ENCODE results near the gene NTRK3. TPM values are rescaled to one million over a fixed set of nuclear protein-coding genes. Genes with fewer than 3 reads are reported as not detected.

Gene NTRK3
- total and polyA plus RNA-seq, 2 of the 8 experiments (the other 6 are each of a cell fraction or from before 2014, with no cell fraction given): 4.5 to 6.8 TPM

DNA sequence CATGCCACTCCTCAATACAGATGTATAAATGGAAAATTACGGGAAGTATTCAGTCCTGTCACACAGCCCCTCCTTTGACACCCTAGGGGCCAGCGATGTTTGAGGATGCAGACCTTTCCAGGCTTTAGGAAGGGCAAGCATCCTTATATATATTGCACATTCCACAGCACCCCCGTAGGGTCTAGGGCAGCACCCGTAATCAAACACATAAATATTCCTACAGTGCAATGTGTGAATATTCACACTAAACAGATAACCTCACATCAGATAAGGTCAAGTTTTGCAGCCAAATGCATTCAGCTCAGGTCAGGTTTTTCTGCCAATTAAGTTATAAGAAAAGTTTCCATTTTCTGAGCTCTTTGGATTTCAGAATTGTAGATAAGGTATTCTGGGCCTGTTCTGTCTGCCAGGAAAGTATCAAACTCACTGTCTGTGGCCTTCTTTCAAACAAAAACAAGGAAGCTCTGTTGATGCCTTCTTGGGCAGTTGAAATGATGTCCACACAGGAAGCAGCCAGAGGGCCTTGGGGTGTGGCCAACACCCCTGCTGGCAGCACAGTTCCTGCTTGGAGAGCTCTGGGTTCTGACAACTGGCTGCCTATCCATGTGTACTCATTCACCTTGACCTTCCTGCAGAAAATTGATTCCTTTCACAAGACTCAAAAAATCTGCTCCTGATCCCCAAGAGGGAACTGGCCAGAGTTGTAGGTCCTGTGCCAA lies 427.0 kb downstream of the NTRK3 start:
- Histone ChIP-seq H3K9me3 (ENCODE audit: insufficient read depth in 2 of 2, low read depth in 1 of 2, low read length in 1 of 2) (no peaks in the 10 kb centered on the region), H2BK12ac (ENCODE audit: low read depth, low read length) (no peak overlapping the region), H3K27me3 (replicated peaks in 1 of 4; ENCODE audit: control insufficient read depth in 3 of 4, extremely low read depth in 1 of 4, insufficient read depth in 3 of 4, low read length in 3 of 4) (no peaks in the 10 kb centered on the region; a peak in 1 of 7 replicates), H4K5ac (ENCODE audit: insufficient read length, low read depth, low read length) (no peak overlapping the region), H3K4me3 (ENCODE audit: extremely low read depth in 1 of 4, insufficient read depth in 2 of 4, low read depth in 3 of 4, low read length in 4 of 4) (no peak overlapping the region), H3K79me2 (ENCODE audit: control insufficient read depth in 1 of 2, insufficient read depth in 2 of 2, low read length in 2 of 2) (no peaks in the 10 kb centered on the region), H3K27ac (ENCODE audit: low read depth, low read length) (no peak overlapping the region), H3K4me1 (replicated peaks in 1 of 4; ENCODE audit: control insufficient read depth in 3 of 4, insufficient read depth in 4 of 4, low read length in 3 of 4) (peaks cover 0 to 3% (median under 1%) of the 10 kb centered on the region in 4 experiments; a peak in 3 of 7 replicates), H3K4ac (replicated peaks; ENCODE audit: insufficient read length, low read depth, low read length) (no peak overlapping the region), H4K8ac (ENCODE audit: extremely low read depth, insufficient read depth, low read length) (no peak overlapping the region), H4K91ac (replicated peaks; ENCODE audit: insufficient read length, low read length) (no peak overlapping the region), H3K23ac (ENCODE audit: insufficient read length) (no peak overlapping the region), H2AFZ (ENCODE audit: low read length) (no peak overlapping the region), H3K23me2 (ENCODE audit: low read depth, low read length) (no peaks in the 10 kb centered on the region), H2BK5ac (ENCODE audit: low read depth, low read length) (no peak overlapping the region), H3K14ac (ENCODE audit: insufficient read length) (no peak overlapping the region), H3K18ac (ENCODE audit: extremely low read depth, low read length) (no peak overlapping the region), H2BK20ac (ENCODE audit: low read length) (no peak overlapping the region), H2AK5ac (ENCODE audit: low read depth, low read length) (no peak overlapping the region), H3K36me3 (ENCODE audit: control insufficient read depth in 2 of 4, insufficient read depth in 4 of 4, low read length in 3 of 4) (no peaks in the 10 kb centered on the region), H3K4me2 (ENCODE audit: insufficient read depth in 1 of 2, low read depth in 2 of 2, low read length in 2 of 2) (no peak overlapping the region), H3K56ac (replicated peaks; ENCODE audit: insufficient read length, low read depth, low read length) (no peak overlapping the region), H2BK120ac (replicated peaks; ENCODE audit: low read depth, low read length) (no peak overlapping the region), H3K79me1 (ENCODE audit: low read depth, low read length) (no peaks in the 10 kb centered on the region), H3K9ac (replicated peaks in 1 of 4; ENCODE audit: extremely low read depth in 1 of 4, low read depth in 3 of 4, low read length in 3 of 4) (no peak overlapping the region), H4K20me1 (replicated peaks in 1 of 2; ENCODE audit: control insufficient read depth in 1 of 2, insufficient read depth in 2 of 2, low read length in 2 of 2) (no peaks in the 10 kb centered on the region), H2BK15ac (ENCODE audit: low read length) (no peak overlapping the region)
- DNase-seq (ENCODE audit: low read depth in 1 of 2, low spot score in 2 of 2) (no peak), FAIRE-seq (no peak)
- ChIA-PET CTCF (ENCODE audit: partially characterized antibody) (no interaction called here), POLR2A (ENCODE audit: partially characterized antibody) (no interaction called here)
- 89% methylated on average over 4 of the region's 4 CpGs; no CpG with 5 or more reads in 1 of the 2 experiments for WGBS, 2 experiments (ENCODE audit: extremely low coverage in 1 of 2, insufficient coverage in 1 of 2, insufficient read length in 1 of 2, insufficient replicate concordance in 2 of 2, low coverage in 1 of 2, low lambda C conversion rate in 2 of 2, missing lambda C conversion rate in 1 of 2)
- TF ChIP-seq NANOG (IDR thresholded peaks at IDR 0.05; ENCODE audit: insufficient read depth, low read depth, low read length, poor library complexity, severe bottlenecking) (no peak), MAFK (IDR thresholded peaks at IDR 0.05; ENCODE audit: low read depth, low read length) (no peak), NRF1 (IDR thresholded peaks at IDR 0.05; ENCODE audit: low read depth, low read length) (no peak), GTF2F1 (IDR thresholded peaks at IDR 0.05; ENCODE audit: borderline replicate concordance, low read depth, low read length) (no peak), SIN3A (conservative IDR thresholded peaks at IDR 0.05 in 1 of 2, IDR thresholded peaks at IDR 0.05 in 1 of 2; ENCODE audit: low read depth in 1 of 2, low read length in 2 of 2) (no peak), HDAC6 (IDR thresholded peaks at IDR 0.05; ENCODE audit: low read depth, low read length) (no peak), RBBP5 (IDR thresholded peaks at IDR 0.05; ENCODE audit: borderline replicate concordance, low read depth, low read length) (no peak), TAF1 (IDR thresholded peaks at IDR 0.05; ENCODE audit: low read depth, low read length) (no peak), SIX5 (IDR thresholded peaks at IDR 0.05; ENCODE audit: low read depth, low read length) (no peak), CTBP2 (IDR thresholded peaks at IDR 0.05; ENCODE audit: borderline replicate concordance, insufficient read depth, insufficient read length, low read length) (no peak), HDAC2 (IDR thresholded peaks at IDR 0.05; ENCODE audit: borderline replicate concordance in 1 of 2, low read depth in 2 of 2, low read length in 2 of 2) (no peak)
- TF ChIP-seq, protein P1, sequence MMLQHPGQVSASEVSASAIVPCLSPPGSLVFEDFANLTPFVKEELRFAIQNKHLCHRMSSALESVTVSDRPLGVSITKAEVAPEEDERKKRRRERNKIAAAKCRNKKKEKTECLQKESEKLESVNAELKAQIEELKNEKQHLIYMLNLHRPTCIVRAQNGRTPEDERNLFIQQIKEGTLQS (IDR thresholded peaks at IDR 0.05; ENCODE audit: insufficient read depth, low read depth, low read length): no peak
